GM21360 (cell line): ENCODE measurements around the gene IL1RAPL1.

Source experiments
- ATAC-seq: cut with Tn5 transposase; IDR thresholded peaks from one replicate; pipeline ENCODE4 v1.9.1; 2021; ENCODE audit warnings: mild to moderate bottlenecking, moderate library complexity; ENCODE audit not compliant: unreplicated experiment

The IL1RAPL1 gene

DNA sequence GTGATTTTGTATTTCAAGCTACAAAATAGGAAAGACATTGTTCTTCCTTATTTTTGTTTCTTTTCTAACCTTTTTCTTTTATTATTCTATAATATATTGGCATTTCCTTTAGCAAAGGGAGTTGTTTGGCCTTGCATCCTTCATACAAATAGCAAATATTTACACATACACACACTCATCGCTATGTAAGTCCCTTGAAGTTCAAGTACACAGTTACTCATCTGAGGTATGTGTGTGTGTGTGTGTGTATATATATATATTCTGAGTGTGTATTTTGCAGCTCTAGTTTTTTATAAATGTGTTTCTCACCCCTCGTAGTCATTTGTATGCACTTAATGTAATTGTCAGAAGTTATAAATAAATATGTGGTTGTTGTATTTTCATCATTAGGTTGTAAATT, 903.4 kb downstream of the IL1RAPL1 start:
- no peak for ATAC-seq

DNA sequence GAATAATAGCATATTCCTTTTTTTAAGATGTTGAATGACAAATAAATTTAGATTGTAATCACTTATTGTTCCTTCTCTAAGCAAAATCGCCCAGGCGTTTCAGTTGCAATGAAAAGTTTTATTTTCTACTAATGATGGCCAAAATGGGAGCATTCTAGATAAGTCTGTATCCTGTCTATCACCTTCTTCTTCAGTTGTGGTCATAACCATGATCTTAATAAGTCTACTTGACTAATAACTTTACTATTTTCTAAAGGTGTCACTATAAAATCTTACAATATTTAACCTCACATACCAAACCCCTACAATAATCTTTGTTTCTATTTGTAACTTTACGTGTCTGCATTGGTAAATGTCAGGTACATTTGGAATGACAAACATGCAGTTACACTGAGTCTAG, 904.4 kb downstream of the IL1RAPL1 start:
- ATAC-seq: no peak

DNA sequence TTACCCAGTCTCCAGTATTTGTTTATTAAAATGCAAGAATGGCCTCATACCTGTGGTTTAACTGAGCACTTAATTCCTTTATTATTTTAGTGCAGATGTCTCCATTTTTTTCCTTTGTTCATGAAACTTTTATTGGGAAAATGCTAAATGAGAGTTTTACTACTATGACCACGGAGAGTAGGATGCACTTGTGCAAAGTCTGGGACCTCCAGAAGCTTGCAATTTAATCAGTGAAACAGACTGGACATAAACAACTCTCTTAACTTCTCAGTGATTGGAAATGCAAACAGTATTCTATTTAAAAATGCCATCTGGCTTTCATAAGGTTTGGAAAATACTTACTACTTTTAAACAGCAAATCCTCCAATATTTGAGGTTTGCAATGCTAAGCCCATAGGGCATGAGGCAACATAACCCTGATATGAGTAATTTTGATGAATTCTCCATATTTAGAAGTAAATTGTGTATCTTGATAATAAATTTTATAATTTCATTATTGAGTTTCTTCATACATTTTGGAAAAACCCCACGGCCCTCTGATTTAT, 909.5 kb downstream of the IL1RAPL1 start:
- no peak for ATAC-seq

DNA sequence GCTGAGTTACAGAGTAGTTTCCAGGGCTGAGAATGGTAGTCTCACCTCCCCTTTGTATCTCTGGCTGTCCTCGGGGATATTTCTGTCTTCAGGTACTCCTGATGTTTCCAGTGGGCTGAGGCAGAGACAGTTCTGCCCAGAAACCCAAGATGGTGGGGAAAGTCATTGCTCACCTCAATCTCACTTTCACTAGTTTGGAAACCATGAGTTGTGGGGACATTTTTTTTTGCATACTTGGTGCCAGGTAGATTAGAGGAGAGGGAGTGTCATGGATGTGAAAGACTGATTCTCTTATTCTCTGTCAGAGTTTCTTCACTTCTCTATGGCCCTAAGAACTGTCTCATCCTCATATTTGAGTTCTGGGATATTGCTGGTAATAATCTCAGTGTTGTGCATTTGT, 919.5 kb downstream of the IL1RAPL1 start:
- ATAC-seq: no peak

DNA sequence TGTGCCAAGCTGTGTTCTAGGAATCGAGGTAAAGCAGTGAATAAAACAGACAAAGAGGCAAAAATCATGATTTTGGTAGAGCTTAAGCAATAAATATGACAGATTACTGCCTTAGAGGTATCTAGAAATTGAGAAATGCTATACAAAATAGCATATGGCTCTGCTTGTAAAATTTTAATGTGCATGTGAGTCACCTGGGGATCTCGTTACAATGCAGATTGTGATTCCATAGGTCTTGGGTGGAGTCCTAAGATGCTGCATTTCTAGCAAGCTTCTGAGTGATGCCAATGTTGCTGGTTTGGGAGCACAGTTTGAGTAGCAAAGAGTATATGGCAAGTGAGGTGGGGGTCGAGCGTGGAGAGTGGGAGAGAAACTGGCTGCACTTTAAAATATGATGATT, 930.9 kb downstream of the IL1RAPL1 start:
- no peak for ATAC-seq

DNA sequence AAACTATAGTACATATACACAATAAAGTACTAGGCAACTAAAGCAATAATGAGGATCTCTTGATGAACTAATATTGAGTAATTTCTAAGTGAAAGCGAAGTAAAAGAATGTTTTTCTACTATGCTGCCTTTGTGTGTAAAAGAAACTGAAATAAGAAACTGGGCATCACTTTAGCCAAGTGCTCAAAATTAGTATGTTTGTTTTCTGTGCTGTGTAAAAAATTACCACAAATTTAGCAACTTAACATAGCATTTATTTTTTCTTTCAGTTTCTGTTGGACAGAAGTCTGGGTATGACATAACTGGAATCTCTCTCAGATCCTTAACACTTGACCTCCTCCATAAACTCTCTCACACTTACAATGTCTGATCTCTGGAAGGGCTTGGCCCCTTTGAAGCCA, 941.0 kb downstream of the IL1RAPL1 start:
- ATAC-seq: peak; percentile 72

DNA sequence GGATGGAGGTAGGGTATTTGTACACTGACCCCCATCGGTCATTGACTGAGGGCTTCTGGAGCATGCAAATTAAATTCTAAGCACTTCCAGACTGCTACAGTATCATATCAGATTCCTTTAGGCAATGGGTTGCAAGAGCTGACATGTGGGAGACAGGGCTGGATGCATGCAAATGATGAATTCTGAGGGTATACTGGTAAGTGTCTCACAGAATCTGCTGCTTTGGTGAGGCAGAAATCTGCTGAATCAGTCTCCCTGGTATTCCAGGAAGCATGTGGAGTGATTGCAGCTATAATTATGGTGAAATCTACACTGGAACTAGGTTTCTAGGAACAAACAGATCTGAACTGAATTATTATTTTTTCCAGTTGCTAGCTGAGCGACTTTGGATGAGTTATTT, 943.3 kb downstream of the IL1RAPL1 start:
- ATAC-seq: no peak

DNA sequence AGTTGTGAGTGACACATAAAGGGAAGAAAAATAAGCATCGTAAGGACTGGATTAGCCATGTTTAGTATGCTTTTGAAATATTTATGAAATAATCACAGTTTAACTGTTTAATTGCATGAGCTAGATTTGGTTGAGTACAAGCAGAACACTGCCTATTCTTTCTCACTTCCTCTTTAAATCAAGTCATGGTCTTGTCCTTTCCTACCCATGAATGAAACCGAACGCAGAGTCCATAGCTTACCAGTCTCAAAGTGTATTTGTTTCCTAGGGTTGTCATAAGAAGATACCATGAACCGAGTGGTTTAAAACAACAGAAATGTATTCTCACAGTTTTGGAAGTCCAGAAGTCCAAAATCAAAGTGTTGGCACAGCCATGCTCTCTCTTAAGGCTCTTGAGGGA, 944.1 kb downstream of the IL1RAPL1 start:
- peak; percentile 85 for ATAC-seq

DNA sequence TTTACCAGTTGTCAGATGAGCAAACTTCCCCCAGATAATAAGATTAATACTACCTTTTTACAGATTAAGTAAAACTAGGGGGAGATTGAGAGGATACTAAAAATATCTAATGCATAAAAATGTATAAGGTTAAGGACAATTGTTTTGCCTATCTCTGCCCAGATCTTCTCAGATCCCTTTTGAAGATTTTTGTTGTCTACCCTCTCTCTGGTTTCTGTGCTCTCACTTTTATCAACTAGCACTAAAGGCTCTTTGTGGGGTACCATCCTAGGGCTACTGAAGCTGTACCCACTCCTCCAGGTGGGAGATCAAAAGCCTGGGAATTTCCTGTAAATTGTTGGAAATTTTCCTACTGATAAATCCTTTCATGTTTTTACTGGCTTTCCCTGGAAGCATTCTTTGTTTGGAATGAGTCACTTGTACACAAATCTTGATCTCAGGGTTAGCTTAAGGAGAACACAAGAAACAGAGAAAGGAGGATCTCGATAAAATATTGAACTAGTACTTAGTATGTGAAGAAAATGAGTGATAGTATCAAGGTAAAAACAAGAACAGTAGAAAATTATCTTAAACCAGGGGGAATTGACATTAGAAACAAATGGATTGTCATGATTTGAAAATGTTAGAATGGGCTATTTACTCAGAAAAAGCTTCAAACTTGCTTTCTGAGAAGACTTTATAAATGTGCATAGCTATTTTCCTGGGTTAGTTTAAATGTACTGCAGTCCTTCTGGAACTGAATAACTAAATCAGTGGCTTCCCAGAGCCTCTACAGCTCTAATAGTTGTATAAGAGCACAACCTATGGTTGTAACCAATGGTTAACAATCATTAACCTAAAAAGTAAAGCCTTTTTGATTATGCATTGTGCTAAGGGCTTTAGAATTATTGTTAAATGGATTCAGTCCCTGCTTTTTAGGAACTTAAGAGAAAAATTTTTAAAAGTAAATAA, 948.2 kb downstream of the IL1RAPL1 start:
- ATAC-seq: no peak

DNA sequence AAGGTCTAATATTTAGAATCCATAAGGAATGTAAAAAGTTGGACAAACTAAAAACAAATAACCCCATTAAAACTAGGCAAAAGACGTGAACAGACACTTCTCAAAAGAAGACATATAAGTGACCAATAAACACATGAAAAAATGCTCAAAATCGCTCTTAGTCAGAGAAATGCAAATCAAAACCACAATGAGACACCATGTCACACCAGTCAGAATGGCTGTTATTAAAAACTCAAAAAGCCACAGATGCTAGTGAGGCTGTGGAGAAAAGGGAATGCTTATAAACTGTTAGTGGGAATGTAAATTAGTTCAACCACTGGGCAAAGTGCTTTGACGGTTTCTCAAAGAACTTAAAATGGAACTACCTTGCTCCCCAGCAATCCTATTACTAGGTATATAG, 953.8 kb downstream of the IL1RAPL1 start:
- ATAC-seq: no peak

DNA sequence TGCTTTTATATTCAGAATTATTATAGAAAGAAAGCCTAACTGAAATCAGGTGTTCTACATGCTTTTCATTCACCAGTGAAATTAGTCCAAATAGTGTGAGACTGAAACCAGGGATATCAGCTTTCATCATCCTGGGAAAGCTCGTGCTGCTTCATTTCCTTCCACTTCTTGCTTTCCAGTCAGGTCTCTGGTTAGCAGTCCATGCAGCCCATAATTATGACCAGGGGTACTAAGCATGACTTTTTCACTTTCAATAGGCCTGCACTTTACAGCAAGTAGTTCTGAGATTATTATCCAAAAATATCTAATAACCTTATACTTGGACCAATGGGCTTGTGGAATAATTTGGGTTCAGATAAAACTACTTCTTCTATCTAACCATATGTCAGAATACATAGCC, 954.9 kb downstream of the IL1RAPL1 start:
- peak; percentile 61 for ATAC-seq

DNA sequence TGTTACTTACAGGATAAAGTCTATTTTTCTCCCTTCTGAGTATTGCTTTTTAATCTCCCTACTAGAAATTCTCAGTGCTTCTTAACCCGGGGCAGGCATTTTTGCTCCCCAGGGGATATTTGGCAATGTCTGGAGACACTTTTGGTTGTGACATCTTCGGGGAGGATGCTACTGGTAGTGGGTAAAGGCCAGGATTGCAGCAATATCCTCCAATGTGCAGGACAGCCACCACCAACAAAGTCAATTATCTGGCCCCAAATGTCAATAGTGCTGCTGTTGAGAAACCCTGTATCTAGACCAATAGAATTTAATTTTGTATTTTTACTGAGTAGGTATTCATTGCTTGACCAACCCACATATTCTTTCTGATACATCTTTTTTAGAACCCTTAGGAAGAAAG, 958.6 kb downstream of the IL1RAPL1 start:
- no peak for ATAC-seq

DNA sequence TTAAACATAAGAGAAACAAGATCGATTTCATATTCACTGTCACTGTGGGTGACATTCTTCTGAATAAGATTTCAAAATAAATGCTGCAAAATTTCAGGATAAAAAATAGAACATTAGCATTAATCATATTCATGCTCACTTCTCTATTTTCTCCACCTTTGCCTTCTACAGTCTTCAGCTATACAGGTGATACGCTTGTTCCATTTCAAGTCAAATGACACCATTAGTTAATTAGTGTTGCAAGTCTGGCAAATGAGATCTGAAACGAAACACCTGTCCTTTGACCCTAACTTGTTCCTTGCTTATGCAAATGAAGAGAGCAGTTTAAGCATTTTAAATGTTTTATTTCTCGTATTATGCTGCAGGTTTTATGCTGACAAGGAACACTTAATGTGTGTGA, 960.6 kb downstream of the IL1RAPL1 start:
- no peak for ATAC-seq

DNA sequence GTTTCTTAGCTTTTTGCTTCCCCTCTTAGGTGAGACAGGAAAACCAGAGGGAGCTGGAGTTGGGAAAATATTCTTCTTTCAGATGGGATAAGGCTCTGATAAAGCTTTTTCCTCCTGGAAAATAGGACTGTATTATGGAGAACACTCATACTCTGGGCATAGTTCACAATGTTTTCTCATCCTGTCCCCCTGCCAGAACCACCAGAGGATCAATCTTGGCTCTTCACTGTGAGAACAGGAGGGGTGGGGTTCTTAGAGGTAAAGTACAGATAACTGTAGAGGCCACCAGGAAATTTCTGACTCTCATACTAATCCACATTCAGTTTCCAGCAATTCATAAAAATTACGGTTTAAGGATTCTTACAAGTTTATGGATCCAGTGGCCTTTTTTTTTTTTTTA, 966.3 kb downstream of the IL1RAPL1 start:
- ATAC-seq: no peak

DNA sequence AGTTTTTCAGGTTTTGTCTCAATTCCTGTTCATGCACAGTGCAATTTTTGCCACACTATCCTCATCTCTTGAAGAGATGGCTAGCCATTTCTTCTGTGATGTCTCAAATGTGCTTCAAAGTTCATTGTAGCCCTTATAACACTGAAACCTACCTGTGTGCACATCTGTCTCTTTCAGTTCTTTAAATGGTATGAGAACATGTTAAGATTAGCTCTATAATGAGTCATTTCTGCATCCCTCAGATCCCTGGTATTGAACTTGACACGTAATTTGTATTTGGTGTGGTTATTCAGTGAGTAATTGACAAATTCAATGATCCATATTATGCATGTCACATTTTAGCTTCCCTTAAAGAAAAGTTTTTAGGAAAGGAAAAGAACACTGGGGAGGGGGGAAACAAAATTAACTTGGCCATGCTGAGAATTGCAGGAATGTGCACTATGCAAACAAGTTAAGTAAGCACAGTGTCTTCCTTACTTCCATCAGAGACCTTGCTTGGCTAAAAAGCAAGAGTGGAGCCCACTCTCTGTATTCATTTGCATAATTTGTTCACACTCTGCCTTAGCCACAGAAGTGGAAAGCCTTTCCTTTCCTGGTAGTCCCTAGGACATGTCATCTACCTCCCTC, 968.3 kb downstream of the IL1RAPL1 start:
- ATAC-seq: peak; percentile 98

DNA sequence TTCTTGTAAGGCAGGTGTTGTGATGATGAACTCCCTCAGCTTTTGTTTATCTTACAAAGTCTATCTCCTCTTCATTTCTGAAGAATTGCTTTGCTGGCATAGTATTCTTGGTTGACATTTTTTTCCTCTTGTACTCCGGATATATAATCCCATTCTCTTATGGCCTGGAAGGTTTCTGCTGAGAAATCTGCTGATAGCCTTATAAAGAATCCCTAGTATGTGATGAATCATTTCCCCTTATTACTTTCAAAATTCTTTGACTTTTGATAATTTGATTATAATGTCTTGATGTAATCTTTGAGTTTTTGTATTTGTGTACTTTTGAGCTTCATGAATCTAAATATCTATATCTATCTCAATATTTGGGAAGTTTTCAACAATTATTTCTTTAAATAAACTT, 972.8 kb downstream of the IL1RAPL1 start:
- ATAC-seq: no peak

DNA sequence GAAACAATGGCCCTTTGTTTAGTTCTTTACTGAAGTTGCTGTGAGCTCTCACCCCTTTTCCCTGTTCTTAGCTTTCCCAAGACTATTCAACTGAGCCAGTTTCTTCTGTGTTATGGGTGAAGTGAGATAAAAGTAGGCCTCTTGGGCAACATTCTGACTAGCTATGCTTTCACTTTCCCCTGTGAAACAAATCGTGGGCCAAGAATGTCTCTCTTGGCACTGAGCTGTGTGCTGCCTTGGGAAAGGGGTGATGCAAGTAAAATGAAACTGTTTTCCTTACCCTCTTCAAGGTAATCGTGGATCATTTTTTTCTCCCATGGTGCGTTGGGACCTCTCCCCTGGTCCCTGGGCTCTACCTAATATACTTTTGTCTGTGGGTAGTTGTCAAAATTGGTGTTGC, 974.2 kb downstream of the IL1RAPL1 start:
- ATAC-seq: no peak

DNA sequence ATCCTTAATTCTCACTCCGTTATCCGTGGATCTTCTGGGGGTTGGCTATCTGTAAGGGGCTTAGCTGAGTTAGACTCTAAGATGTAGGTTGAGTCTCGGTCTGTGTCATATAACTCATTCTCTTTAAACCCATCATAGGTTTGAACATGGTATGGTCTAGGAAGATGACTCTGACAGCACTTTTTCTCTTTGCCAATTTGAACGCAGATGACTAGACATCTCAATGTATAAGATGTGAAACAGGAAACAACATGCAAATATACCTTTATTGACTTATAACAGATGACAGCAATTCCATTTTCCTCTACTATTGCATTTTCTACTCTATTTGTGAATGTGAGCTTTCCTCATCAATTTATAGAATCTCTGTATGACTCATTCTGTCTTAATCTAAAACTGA, 993.3 kb downstream of the IL1RAPL1 start:
- ATAC-seq: no peak

DNA sequence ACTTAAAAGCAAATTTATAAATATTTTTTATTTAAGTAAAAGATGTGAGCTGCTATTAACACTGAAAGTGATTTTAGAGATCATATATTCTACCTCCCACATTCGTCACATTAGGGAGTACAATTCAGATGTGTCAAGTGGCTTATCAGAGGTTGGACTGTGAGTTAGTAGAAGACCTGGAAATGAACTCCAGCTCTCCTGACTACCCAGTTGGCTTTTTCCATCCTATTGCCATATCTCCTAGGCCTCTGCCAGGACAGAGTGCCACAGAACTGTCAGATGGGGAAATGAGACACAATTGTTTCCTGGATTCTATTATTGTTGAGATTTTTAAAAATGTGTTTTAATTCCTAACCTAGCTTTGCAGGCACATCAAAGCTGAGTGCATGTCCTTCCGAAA, 994.0 kb downstream of the IL1RAPL1 start:
- no peak for ATAC-seq

DNA sequence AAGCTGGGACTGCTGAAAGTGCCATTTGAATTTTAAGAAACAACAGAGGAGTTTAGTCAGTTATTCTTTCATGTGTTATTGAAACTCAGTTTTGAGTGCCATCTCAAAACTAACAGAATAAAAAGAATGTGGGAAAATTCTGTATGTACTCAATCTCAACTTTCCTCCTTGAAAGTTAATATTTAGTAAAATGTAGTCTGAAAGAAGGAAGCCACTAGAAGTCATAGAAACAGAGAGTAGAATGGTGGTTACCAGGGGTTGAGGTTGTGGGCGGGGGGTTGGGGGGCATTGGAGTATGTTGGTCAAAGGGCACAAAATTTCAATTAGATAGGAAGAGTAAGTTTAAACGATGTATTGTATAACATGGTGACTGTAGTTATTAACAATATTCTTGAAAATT, 999.9 kb downstream of the IL1RAPL1 start:
- no peak for ATAC-seq

DNA sequence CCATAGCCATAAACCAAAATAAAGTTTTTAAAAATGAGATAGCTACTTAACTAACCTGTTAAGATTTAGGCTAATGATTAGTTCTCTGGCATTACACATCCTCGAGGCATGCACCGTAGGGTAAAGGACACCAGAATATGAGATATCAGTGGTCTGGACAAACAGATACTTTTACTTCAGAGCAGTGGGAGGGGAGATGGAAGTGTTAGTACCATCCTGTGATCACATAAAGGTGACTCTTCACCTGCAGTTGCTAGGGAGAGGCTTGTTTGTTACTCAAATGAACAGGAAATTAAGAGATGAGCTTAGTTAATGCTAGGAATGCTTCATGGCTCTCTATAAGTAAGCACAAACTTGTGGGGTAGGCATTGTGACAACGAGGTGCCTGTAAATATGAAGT, 1003.7 kb downstream of the IL1RAPL1 start:
- no peak for ATAC-seq

DNA sequence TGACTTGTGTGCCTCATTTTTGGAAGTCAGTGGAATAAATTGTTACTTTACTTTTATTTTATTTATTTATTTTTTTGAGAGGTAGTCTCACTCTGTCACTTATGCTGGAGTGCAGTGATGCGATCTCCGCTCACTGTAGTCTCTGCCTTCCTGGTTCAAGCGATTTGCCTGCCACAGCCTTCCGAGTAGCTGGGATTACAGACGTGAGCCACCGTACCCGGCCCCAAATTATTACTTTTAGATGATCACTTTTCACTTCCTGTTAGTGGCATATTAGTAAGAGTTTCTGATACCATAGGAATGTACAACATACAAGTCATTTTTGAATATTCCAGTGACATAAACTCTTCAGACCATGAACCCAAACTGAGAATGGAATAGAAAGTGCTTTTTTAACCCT, 1017.1 kb downstream of the IL1RAPL1 start:
- no peak for ATAC-seq
